Activated T-cell treated with anti-CD3 and anti-CD28 coated beads for 48 hours (primary cell): ENCODE measurements around the gene RAD51B.
"Not testable (repeated sequence)": the region's sequence is repeated elsewhere in the genome, so short reads cannot be mapped to it uniquely, and the experiment has no call there.

ENCODE experiments used
- DNase-seq: peaks from one replicate; pipeline ENCODE4 v3.0.0-alpha.2; 2020; ENCODE audit warnings: low read depth

RAD51B gene

GRCh38 chr14:68281497-68281896 lies 461.9 kb downstream of the RAD51B start:
- DNase-seq = no peak

GRCh38 chr14:68282479-68283377 lies 463.1 kb downstream of the RAD51B start:
- no peak for DNase-seq

GRCh38 chr14:68283378-68284123 lies 464.0 kb downstream of the RAD51B start:
- no peak for DNase-seq

GRCh38 chr14:68284333-68284732 lies 464.8 kb downstream of the RAD51B start:
- DNase-seq = no peak

GRCh38 chr14:68284834-68285233 lies 465.3 kb downstream of the RAD51B start:
- no peak for DNase-seq

- DNase-seq = peak; percentile 61
These were observed 466.0 kb downstream of the RAD51B start for GRCh38 chr14:68285421-68286179.

GRCh38 chr14:68286667-68287066 lies 467.1 kb downstream of the RAD51B start:
- no peak for DNase-seq

GRCh38 chr14:68289452-68289851 lies 469.9 kb downstream of the RAD51B start:
- not testable (repeated sequence) for DNase-seq

GRCh38 chr14:68291820-68292219 lies 472.2 kb downstream of the RAD51B start:
- DNase-seq = no peak

- DNase-seq = no peak
These were observed 473.0 kb downstream of the RAD51B start for GRCh38 chr14:68292441-68293215.

GRCh38 chr14:68293404-68293803 lies 473.8 kb downstream of the RAD51B start:
- DNase-seq = no peak

- no peak for DNase-seq
These were observed 475.8 kb downstream of the RAD51B start for GRCh38 chr14:68295316-68295816.

GRCh38 chr14:68297039-68297438 lies 477.5 kb downstream of the RAD51B start:
- DNase-seq = no peak

GRCh38 chr14:68297876-68298468 lies 478.4 kb downstream of the RAD51B start:
- DNase-seq = no peak

GRCh38 chr14:68300608-68301007 lies 481.0 kb downstream of the RAD51B start:
- DNase-seq = no peak

GRCh38 chr14:68301219-68301618 lies 481.6 kb downstream of the RAD51B start:
- DNase-seq = no peak

GRCh38 chr14:68302938-68303337 lies 483.4 kb downstream of the RAD51B start:
- DNase-seq = not testable (repeated sequence)

GRCh38 chr14:68305738-68306137 lies 486.2 kb downstream of the RAD51B start:
- DNase-seq = no peak

GRCh38 chr14:68306265-68306933 lies 486.8 kb downstream of the RAD51B start:
- DNase-seq = no peak
